Eye (tissue), 1 donor: ENCODE results near the gene USP31.

Experiments used
- DNase-seq: peaks from one replicate; pipeline ENCODE4 v3.0.0-alpha.2; 2015

Gene USP31

DNA sequence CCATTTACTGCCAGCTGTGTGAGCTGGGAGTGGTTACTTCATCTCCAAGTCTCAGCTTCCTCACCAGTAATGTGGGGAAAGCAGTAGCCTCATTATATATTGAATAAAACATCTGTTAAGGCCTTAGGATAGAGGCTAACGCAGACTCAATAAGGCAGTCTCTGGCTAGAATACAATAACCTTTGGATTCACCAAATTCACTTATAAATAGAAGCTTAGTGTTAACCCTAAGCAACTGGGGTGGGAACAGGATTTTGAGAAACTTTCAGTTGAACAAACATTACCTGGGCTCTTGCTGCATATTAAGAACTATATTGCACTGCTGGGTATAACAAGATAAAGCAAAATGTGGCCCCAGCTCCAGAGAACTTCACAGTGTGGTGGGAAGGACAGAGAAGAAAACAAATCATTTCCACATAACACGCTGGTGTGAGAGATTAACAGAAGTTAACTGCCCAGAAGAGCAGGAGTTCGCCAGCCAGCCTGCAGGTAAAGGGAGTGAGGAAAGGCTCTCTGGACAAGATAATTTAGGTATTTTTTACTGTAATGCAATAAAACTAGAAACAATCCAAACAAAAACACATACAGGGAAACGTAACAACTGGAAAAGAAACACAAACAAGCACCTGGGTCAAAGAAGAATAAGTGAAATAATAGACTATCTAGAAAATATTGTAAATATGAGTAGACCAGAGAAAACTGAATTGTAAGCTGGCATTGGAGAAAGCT lies 57.0 kb downstream of the USP31 start:
- no peak for DNase-seq

DNA sequence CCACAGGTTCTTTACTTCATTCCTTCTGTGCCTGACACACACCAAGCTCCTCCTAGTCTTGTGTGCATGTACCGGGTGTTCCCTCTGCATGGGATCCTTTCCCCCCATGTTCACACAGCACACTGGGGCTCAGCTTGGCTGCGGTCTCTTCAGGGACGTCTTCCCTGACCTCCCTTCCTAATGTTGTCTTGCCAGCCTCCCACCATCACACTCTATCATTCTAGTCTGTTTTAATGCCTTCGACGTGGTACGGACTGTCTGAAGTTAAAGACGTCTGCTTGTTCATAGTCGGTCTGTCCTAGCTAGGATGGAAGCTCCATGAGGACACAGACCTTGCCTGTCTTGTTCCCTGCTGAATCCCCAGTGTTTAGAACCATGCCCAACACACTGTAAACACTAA lies 60.1 kb downstream of the USP31 start:
- DNase-seq, result no peak

- DNase-seq, result no peak
Measured at GRCh38 chr16:23088018-23088417, 61.2 kb downstream of the USP31 start.

DNA sequence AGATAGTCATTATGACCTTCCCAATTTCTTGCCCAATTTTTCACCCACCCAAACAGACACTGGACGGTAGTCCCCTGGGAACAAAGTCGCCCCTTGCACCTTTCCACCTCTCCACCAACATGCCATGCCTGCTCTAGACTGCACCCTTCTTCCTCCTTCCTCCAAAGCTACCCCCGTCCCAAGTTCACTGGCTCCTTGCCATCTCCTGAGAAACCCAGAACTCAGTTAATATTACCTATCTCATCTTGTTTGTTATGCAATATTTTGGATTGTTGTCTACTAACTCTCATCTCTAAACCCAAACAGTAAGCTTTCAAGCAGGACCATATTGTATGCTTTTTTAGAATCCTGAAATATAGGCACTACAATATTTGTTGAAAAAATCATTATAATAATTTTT lies 63.3 kb downstream of the USP31 start:
- DNase-seq, result no peak

DNA sequence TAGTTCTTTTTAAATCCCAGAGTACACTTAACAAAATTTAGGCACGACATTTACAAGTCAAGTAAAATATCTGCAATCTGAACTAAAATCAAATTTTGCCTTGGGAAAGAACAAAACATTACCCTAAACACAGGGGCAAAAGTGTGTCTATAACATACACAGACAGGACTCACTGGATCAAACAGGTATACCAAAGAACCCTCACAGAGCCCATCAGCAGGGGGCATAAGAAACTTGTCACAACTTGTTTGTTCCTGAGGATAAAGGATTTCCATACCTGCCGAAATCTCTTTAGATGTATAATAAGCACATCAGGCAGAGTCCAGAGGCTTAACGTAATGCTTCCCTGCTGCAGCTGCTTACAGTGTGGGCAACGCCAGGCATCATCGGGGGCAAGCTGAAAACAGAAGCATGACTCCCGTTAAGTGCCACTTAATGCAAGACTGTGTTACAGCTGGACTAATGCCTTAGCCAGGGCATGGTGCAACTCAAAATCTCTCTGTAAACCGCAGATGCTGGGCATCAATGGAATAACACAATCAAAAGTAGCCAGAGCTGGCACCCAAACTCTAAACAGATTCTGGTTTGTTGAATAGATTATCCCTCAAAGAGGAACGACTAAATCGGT lies 67.0 kb downstream of the USP31 start:
- DNase-seq, result no peak

- DNase-seq, result no peak
Measured at GRCh38 chr16:23081675-23082119, 67.6 kb downstream of the USP31 start.

DNA sequence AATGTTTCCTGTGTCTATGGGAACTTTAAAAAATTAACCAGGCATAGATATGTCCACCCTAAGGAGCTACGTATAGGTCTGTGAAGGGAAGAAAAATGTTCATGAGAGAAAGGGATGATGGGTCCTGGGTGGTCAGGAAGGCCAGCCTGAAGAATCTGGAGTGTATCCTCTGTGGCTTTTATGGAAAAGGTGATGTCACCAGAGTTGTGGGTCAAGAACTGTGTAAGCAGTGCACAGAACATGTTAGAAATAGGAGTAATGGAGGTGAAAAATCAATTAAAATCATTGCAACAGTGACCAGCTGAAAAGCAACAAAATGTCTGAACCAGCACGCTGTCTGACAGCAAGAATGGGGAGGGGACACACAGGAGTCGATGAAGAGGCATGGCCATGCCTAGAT lies 68.5 kb downstream of the USP31 start:
- DNase-seq, result no peak

DNA sequence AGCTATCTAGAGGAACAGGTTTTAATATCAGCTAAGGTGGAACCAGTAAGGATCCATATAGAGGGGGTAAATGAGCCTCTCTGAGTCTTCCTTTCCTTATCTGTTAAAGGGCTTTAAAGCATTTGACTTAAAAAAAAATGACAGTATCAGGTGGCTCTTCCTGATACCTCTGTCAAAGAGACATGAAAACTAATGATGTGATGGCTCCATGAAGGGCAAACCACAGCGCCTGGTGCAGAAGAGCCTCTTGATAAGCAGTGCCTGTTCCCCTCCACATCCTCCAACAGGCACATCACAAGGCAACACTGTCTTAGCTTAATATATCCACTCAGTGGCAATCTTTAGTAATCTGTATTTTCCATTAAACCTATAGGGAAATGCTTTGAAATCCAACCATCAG lies 68.9 kb downstream of the USP31 start:
- no peak for DNase-seq

DNA sequence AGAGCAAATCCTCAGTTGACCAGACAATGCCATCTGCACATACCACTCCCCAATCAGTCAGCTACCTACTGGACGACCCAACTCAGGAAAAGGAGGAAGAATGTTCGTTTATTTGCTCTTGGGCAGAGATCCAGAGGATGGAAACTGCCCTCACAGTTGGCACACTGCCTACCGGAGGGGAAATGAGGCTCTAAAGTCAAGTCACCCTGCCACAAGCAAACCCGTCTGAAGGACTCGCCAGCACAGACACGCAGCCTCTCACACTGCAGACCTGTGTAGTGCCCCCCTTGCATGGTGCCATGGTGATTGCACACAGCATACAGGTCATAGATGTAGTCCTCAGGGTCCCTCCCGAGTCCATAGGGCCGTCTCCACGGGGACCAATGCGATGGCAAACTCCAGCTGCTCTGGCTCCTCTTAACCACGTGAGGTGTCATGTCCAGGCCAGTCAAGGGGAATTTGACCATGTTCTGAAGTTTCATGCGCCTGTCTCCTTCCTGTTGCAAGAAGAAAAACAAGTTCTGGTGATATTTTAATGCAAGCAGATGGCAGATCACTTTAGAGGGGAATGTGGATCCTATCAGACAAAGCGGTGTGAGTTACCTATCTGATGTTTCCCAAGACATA lies 69.5 kb downstream of the USP31 start:
- no peak for DNase-seq

DNA sequence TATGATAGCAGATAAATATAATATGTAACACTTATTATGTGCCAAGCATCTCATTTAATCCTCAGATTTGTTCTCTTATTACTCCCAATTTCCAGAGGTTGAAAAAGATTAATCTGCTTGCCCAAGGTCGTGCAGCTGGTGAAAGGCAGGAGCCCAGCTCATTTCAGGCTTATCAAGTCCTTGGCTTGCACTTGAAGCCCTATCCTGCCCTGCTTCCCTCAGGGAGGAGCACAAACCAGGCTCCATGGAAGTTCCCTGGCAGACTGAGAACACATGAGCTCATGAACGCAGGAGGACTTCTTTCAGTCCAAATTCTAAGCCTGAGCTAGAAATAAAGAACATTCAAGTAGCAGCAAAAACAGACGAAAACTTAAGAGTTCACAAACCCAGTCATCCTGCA lies 74.8 kb downstream of the USP31 start:
- DNase-seq, result no peak

- no peak for DNase-seq
Measured at GRCh38 chr16:23072769-23073549, 76.3 kb downstream of the USP31 start.

- DNase-seq, result no peak
Measured at GRCh38 chr16:23072084-23072599, 77.1 kb downstream of the USP31 start.

DNA sequence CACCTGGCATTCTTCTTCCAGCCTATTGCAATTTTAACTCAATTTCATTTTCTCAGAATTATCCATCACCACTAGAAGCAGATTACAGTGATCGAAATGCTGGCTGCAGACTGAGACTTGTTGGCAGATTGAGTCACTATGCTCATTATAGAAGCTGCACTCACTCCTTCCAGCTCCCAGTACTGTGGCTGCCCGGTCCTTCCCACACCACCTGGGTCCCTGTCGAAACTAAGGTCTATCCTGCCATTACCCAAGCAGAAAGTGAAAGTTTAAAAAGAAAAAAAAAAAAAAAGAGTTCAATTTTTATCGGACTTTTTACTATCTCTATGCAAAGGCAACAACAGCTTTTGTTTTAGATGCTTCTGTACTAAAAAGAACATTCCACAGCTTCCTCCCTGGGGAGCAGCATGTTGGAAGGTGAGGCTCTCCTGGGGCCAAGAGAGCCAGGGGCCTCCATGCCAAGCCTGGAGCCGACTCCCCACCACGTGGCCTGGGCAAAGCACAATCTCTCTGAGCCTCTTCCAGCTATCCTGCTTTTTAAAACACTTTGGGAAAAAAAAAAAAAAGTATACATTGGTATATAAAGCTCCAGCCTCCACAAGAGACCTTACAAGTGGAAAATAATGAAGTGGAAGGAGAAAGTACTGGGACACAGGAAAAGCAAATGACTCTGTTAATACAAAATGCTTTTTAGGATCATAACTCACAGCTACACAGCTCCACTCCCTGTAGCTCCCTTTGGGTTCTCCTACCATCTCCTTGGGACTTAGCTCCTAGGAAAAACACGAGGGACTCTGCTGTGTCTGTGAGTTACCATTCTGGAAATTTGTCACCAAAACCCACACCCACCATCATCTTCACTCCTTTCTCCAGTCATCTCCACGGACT lies 77.8 kb downstream of the USP31 start:
- no peak for DNase-seq

GRCh38 chr16:23069844-23070243 lies 79.4 kb downstream of the USP31 start:
- no peak for DNase-seq

DNA sequence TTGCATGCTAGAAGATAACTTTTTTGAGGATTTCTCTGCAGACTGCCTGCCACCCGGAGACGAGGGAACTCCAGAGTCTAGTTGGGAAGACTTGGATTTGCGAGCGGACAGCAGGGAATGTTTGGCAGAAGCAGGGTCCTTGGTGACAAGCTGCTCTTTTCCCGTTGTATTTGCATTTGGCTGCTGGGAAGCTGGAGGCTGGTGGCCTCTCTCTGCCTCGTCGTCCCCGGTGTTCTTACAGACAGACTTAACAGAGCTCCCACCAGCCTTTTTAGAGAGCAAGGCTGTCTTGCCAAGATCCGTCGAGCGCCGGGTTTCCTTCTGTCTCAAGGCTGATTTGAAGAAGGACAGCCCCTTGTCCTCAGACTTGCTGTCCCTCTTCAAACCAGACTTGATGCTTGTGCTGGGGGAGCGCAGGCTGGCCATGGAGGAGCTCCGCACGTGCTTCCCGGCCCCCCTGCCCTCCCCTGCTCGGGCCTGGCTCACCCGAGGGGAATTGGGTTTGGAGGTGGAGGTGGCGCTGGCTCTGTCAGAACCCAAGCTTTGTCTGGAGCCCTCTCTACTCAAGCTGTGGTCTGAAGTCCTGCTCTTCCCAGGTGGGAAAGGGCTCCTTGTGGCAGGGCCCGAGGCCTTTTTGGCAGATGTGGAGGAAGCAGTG lies 81.0 kb downstream of the USP31 start:
- no peak for DNase-seq

GRCh38 chr16:23066676-23067075 lies 82.6 kb downstream of the USP31 start:
- no peak for DNase-seq

GRCh38 chr16:23064639-23065038 lies 84.6 kb downstream of the USP31 start:
- DNase-seq, result peak; percentile 45

GRCh38 chr16:23062524-23062923 lies 86.7 kb downstream of the USP31 start:
- DNase-seq, result no peak

- DNase-seq, result no peak
Measured at GRCh38 chr16:23061669-23062068, 87.6 kb downstream of the USP31 start.

DNA sequence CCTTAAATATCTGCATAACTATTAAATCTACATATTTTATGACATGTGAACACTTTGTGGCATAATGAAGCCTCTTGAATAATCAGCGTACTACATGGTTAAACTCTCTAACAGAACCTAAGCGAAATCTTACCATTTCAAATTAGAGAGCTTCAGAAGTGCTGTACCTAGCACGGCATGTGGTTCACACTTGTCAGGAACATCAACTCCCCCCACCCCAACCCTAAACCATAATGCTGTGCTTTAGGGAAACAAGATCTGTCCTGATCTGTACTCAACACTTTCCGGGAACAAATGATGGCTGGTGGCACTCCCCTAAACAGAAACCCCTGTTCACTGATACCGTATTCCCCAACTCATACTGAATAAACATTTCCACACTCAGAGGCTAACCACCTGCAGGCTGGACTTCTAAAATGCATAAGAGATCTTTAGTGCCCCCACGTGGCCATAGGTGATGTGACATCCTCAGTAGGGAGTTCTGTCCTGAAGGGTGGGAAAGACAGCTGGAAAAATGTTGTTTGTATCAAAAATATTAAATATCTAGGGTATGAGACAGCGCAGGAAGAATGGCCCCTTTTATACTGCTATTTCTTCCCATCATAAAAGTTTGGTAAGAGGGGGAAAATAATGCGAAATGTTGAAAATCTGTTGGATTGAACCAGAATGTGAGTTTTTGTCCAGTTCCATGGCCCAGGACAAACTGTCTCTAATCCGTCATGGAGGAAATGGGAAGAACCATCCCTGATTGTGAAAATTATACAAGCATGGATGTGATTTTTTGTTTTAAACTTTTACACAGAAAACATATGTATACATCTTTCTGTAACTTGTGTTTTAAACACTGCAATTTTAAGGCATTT lies 88.6 kb downstream of the USP31 start:
- DNase-seq, result peak; percentile 91

- no peak for DNase-seq
Measured at GRCh38 chr16:23059433-23059832, 89.8 kb downstream of the USP31 start.
